PC-9 (cell line): ENCODE measurements around the gene ARL8B.

Experiments used
- CTCF ChIP-seq: fragments of 200-600 bp; sonication (generic); conservative IDR thresholded peaks from 2 replicates; pipeline ENCODE4 v1.6.1; 2017; ENCODE audit warnings: mixed run types, antibody characterized with exemption, mild to moderate bottlenecking, moderate library complexity
- EZH2 ChIP-seq: fragments of 200-600 bp; sonication (generic); IDR thresholded peaks from 2 replicates; pipeline ENCODE4 v1.8.0; 2017; ENCODE audit warnings: antibody characterized with exemption, low read depth

DNA sequence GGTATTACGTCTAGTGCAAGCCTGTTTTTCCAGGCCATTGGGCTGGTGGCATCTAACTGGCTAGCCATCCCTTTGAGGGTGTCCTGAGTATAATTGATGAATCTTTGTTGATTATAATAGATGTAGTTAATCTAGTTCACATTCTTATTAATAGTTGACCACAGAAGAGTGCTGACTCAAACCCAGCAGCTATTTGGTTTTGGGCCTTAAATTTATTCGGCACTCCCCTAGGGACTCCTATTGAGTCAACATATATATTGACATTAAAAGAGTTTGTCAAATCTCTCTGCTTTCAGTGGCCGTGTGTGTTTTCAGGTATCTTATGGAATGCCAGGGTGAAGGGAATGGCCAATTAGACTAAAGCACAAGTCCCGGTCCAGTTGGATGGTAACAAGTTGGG lies 19.7 kb downstream of the ARL8B start:
- TF ChIP-seq CTCF, result no peak
- TF ChIP-seq EZH2, result no peak
